Mesangial cell (primary cell): Measurements from ENCODE around the gene TWIST1. TPM values are rescaled to one million over a fixed set of nuclear protein-coding genes. Genes with fewer than 3 reads are reported as not detected.

ENCODE experiments used
- total RNA-seq: library from RNA; depleted of rRNA; stranded (reverse); fragments of >200 nt; gene quantifications from 2 replicates; pipeline ENCODE4 v1.2.3, GENCODE V29; 2015

Gene TWIST1
- 1.1 and 4.6 TPM in 2 replicates for total RNA-seq

GRCh38 chr7:19117091-19117869, at the start of gene TWIST1:
TWIST1 (minus strand) TSS chr7:19117636; CDS start chr7:19117321, 315 bp downstream.

GRCh38 chr7:19144661-19145433, 27.4 kb upstream of the TWIST1 start, which contains the start of gene FERD3L:
FERD3L (minus strand) TSS chr7:19145421; CDS start chr7:19145362, 59 bp downstream.

Other genes with a start within 250 kb of the TWIST1 start
- not detected in 2 replicates for gene FERD3L, start 27.8 kb upstream of the TWIST1 start, total RNA-seq